ENCODE data around the gene MYO9B.
"Not testable (repeated sequence)": the region's sequence is repeated elsewhere in the genome, so short reads cannot be mapped to it uniquely, and the experiment has no call there.

The MYO9B gene

DNA sequence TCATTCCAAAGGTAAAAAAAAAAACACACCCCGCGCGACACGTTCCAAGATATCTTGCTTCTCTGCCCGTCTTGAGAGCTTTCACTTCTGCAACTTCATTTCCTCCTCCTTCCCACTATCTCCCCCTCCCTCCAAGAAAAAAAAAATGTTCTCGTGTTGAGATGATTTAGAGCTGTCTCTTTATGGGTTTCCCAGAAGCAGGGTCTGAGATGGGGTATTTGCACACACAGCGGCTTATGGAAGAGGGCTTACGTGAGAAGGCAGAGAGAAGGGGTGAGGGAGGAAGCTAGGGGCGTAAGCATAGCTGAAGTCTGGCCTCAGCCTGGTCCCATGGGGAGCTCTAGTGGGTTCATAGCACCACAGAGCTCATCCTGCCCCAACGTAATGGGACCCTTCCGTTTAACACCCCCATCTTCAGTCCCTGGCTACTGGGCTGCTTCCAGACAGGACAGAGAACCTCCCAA lies 108.3 kb downstream of the MYO9B start:
- Histone ChIP-seq H3K9me2 (replicated peaks; ENCODE audit: low read depth, low read length) (no peaks in the 10 kb centered on the region), H3K4me2 (ENCODE audit: low read depth, low read length, poor library complexity, severe bottlenecking) (peak overlapping the region; percentile 72), H3F3A (ENCODE audit: low read depth) (no peaks in the 10 kb centered on the region), H3K9ac (ENCODE audit: low read depth, low read length, poor library complexity, severe bottlenecking) (peak overlapping the region; percentile 43), H3K36me3 (ENCODE audit: insufficient read depth, low read length) (peaks cover 29% of the 10 kb centered on the region; the same call in 1 of the 2 replicates), H2AFZ (ENCODE audit: low read length) (no peak overlapping the region), H3K4me3 (ENCODE audit: low read length, poor library complexity, severe bottlenecking) (peak overlapping the region; percentile 53), H4K20me1 (ENCODE audit: insufficient read depth, low read length, poor library complexity, severe bottlenecking) (no peaks in the 10 kb centered on the region), H3K79me2 (ENCODE audit: insufficient read depth, low read length) (no peaks in the 10 kb centered on the region), H3K4me1 (ENCODE audit: insufficient read depth, low read length, poor library complexity, severe bottlenecking) (peaks cover 19% of the 10 kb centered on the region), H3K9me3 (ENCODE audit: insufficient read depth, low read depth, low read length) (no peaks in the 10 kb centered on the region), H3K27me3 (ENCODE audit: insufficient read depth, low read length, poor library complexity, severe bottlenecking) (no peaks in the 10 kb centered on the region)
- no peak for TF ChIP-seq EZH2phosphoT487 (IDR thresholded peaks at IDR 0.05; ENCODE audit: borderline replicate concordance)
- TF ChIP-seq, protein P1, sequence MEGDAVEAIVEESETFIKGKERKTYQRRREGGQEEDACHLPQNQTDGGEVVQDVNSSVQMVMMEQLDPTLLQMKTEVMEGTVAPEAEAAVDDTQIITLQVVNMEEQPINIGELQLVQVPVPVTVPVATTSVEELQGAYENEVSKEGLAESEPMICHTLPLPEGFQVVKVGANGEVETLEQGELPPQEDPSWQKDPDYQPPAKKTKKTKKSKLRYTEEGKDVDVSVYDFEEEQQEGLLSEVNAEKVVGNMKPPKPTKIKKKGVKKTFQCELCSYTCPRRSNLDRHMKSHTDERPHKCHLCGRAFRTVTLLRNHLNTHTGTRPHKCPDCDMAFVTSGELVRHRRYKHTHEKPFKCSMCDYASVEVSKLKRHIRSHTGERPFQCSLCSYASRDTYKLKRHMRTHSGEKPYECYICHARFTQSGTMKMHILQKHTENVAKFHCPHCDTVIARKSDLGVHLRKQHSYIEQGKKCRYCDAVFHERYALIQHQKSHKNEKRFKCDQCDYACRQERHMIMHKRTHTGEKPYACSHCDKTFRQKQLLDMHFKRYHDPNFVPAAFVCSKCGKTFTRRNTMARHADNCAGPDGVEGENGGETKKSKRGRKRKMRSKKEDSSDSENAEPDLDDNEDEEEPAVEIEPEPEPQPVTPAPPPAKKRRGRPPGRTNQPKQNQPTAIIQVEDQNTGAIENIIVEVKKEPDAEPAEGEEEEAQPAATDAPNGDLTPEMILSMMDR (conservative IDR thresholded peaks at IDR 0.05; ENCODE audit: low read length): no peak

DNA sequence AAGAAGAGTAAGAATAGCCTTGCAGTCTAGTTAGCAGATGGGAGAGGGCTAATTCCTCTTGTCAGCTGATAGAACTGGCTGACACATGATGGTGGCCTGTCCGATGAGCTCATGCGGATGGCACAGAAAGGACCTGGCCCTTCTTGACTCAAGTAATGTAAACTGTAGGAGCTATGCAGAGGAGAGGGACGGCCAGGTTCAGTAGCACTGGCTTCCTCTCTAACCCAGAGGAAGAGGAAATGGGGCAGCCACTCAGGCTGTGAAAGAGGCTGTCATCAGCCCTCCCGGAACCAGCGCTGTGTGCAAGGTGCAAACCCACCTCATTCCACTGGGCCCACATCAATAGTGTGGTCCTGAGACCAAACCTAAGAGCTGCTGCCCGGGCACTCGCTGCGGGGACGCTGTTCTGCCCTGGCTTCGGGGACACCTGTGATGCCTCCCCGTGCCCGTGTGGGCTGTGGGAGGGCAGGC lies 108.8 kb downstream of the MYO9B start:
- peak overlapping the region; percentile 53 for H3K4me3 ChIP-seq (ENCODE audit: low read length, poor library complexity, severe bottlenecking)
- no peaks in the 10 kb centered on the region for H3F3A ChIP-seq (ENCODE audit: low read depth)
- no peaks in the 10 kb centered on the region for H3K9me2 ChIP-seq (replicated peaks; ENCODE audit: low read depth, low read length)
- H3K4me1 ChIP-seq (ENCODE audit: insufficient read depth, low read length, poor library complexity, severe bottlenecking): peaks cover 19% of the 10 kb centered on the region
- no peaks in the 10 kb centered on the region for H3K79me2 ChIP-seq (ENCODE audit: insufficient read depth, low read length)
- no peaks in the 10 kb centered on the region for H4K20me1 ChIP-seq (ENCODE audit: insufficient read depth, low read length, poor library complexity, severe bottlenecking)
- H3K36me3 ChIP-seq (ENCODE audit: insufficient read depth, low read length): peaks cover 35% of the 10 kb centered on the region; the same call in 1 of the 2 replicates
- peak overlapping the region; percentile 43 for H3K9ac ChIP-seq (ENCODE audit: low read depth, low read length, poor library complexity, severe bottlenecking)
- H3K9me3 ChIP-seq (ENCODE audit: insufficient read depth, low read depth, low read length): no peaks in the 10 kb centered on the region
- H3K27me3 ChIP-seq (ENCODE audit: insufficient read depth, low read length, poor library complexity, severe bottlenecking): no peaks in the 10 kb centered on the region
- TF ChIP-seq, protein P1 (conservative IDR thresholded peaks at IDR 0.05; ENCODE audit: low read length): no peak
- no peak for TF ChIP-seq EZH2phosphoT487 (IDR thresholded peaks at IDR 0.05; ENCODE audit: borderline replicate concordance)
- H3K4me2 ChIP-seq (ENCODE audit: low read depth, low read length, poor library complexity, severe bottlenecking): peak overlapping the region; percentile 72
- no peak overlapping the region for H2AFZ ChIP-seq (ENCODE audit: low read length)

DNA sequence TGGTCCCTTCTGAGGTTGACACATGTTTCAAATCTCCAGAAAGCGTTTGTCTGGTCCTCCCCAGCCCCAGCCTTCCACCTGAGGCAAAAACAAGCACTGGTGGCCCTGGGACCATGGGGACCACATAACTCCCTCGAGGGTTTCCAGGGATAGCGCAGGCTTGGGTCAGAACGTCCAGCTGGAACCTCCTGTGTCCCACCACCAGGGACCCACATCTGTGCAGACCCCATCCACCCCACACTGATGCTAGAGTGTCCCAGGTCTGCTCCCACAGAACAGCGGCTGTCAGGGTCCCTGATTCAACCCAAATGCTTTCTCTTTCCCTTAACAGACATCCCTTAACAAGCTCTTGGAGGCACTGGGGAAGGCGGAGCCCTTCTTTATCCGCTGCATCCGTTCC lies 110.0 kb downstream of the MYO9B start:
- Histone ChIP-seq H3K4me3 (ENCODE audit: low read length, poor library complexity, severe bottlenecking) (no peak overlapping the region), H3K9me3 (ENCODE audit: insufficient read depth, low read depth, low read length) (no peaks in the 10 kb centered on the region), H3F3A (ENCODE audit: low read depth) (no peaks in the 10 kb centered on the region), H3K27me3 (ENCODE audit: insufficient read depth, low read length, poor library complexity, severe bottlenecking) (no peaks in the 10 kb centered on the region), H3K4me2 (ENCODE audit: low read depth, low read length, poor library complexity, severe bottlenecking) (no peak overlapping the region), H4K20me1 (ENCODE audit: insufficient read depth, low read length, poor library complexity, severe bottlenecking) (no peaks in the 10 kb centered on the region), H3K9me2 (replicated peaks; ENCODE audit: low read depth, low read length) (no peaks in the 10 kb centered on the region), H3K79me2 (ENCODE audit: insufficient read depth, low read length) (no peaks in the 10 kb centered on the region), H3K9ac (ENCODE audit: low read depth, low read length, poor library complexity, severe bottlenecking) (no peak overlapping the region), H2AFZ (ENCODE audit: low read length) (no peak overlapping the region), H3K4me1 (ENCODE audit: insufficient read depth, low read length, poor library complexity, severe bottlenecking) (peaks cover 19% of the 10 kb centered on the region), H3K36me3 (ENCODE audit: insufficient read depth, low read length) (peaks cover 40% of the 10 kb centered on the region; the same call in 1 of the 2 replicates)
- TF ChIP-seq, protein P1 (conservative IDR thresholded peaks at IDR 0.05; ENCODE audit: low read length): no peak
- TF ChIP-seq EZH2phosphoT487 (IDR thresholded peaks at IDR 0.05; ENCODE audit: borderline replicate concordance): no peak

DNA sequence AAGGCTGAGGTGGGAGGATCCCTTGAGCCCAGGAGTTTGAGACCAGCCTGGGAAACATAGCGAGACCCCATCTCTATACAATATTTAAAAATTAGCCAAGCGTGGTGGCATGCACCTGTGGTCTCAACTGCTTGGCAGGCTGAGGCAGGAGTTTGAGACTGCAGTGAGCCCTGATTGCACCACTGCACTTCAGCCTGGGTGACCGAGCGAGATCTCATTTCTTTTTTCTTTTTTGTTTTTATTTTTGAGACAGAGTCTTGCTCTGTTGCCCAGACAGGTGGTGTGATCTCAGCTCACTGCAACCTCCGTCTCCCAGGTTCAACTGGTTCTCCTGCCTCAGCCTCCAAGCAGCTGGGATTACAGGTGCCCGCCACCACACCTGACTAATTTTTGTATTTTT lies 116.2 kb downstream of the MYO9B start:
- H3K27me3 ChIP-seq (ENCODE audit: insufficient read depth, low read length, poor library complexity, severe bottlenecking); H3K4me1 ChIP-seq (ENCODE audit: insufficient read depth, low read length, poor library complexity, severe bottlenecking); H3F3A ChIP-seq (ENCODE audit: low read depth); H4K20me1 ChIP-seq (ENCODE audit: insufficient read depth, low read length, poor library complexity, severe bottlenecking); H3K79me2 ChIP-seq (ENCODE audit: insufficient read depth, low read length); H2AFZ ChIP-seq (ENCODE audit: low read length); H3K4me2 ChIP-seq (ENCODE audit: low read depth, low read length, poor library complexity, severe bottlenecking); H3K9ac ChIP-seq (ENCODE audit: low read depth, low read length, poor library complexity, severe bottlenecking); H3K9me2 ChIP-seq (replicated peaks; ENCODE audit: low read depth, low read length); H3K4me3 ChIP-seq (ENCODE audit: low read length, poor library complexity, severe bottlenecking); H3K9me3 ChIP-seq (ENCODE audit: insufficient read depth, low read depth, low read length): not testable (repeated sequence)
- peaks cover 64% of the 10 kb centered on the region; the same call in 1 of the 2 replicates for H3K36me3 ChIP-seq (ENCODE audit: insufficient read depth, low read length)
